Hepatic stellate cell (primary cell): ENCODE results near the gene SYCP2L.
"Not testable (repeated sequence)": the region's sequence is repeated elsewhere in the genome, so short reads cannot be mapped to it uniquely, and the experiment has no call there.

Experiments
- DNase-seq: peaks from one replicate; pipeline ENCODE4 v3.0.0; 2011; ENCODE audit warnings: low spot score

SYCP2L gene

DNA sequence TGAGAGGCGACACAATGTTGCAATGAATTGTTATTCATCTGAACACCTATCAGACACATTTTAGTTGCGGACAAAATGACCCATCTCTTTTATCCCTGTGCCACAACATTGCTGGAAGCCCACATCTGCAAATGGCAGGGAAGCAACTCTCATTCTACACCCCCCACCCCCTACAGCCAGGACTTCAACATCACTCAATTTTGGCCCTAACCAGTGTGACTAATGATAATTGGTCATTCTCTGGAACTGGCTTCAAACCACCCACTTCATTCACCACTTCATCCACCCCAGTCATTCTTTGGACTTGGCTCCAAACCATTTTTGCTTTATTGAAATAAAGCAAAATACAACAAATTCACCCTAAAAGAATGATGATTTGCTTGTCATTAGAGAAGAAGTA, 6.5 kb upstream of the SYCP2L start:
- DNase-seq, result no peak

DNA sequence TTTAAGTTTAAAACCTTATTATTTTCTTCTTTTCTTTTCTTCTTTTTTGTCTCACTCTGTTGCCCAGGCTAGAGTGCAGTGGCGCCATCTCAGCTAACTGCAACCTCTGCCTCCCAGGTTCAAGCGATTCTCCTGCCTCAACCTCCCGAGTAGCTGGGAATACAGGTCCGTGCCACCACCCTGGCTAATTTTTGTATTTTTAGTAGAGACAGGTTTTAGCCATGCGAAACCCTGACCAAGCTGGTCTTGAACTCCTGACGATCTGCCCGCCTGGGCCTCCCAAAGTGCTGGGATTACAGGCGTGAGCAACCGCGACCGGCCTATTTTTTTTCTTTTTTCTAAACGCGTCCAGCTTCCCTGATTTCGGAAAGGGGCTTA, 4.6 kb upstream of the SYCP2L start:
- not testable (repeated sequence) for DNase-seq

DNA sequence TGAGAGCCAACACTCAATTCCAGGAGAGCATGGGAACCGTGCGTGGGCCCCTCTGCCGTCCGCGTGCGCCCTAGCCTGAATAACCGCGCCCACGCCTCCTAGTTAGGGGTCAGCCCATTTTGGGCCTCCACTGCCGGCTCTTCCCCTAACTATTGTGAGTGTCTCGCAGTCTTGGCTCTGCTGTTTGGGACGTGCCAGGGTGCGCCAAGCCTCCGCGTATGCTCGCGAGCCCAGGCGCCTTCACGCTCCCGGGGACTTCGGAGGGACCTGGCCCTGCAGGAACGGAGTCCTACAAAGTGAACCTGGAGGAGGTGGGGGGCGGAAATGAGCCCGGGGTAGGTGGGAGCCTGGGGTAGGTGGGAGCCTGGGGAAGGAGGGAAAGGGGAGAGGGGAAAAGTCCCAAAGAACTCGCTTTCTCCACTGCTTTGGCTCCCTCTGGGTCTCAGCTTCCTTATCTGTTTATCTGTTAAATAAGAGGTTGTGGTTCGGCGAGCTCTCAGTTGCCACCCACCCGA, 4.1 kb upstream of the SYCP2L start:
- no peak for DNase-seq

DNA sequence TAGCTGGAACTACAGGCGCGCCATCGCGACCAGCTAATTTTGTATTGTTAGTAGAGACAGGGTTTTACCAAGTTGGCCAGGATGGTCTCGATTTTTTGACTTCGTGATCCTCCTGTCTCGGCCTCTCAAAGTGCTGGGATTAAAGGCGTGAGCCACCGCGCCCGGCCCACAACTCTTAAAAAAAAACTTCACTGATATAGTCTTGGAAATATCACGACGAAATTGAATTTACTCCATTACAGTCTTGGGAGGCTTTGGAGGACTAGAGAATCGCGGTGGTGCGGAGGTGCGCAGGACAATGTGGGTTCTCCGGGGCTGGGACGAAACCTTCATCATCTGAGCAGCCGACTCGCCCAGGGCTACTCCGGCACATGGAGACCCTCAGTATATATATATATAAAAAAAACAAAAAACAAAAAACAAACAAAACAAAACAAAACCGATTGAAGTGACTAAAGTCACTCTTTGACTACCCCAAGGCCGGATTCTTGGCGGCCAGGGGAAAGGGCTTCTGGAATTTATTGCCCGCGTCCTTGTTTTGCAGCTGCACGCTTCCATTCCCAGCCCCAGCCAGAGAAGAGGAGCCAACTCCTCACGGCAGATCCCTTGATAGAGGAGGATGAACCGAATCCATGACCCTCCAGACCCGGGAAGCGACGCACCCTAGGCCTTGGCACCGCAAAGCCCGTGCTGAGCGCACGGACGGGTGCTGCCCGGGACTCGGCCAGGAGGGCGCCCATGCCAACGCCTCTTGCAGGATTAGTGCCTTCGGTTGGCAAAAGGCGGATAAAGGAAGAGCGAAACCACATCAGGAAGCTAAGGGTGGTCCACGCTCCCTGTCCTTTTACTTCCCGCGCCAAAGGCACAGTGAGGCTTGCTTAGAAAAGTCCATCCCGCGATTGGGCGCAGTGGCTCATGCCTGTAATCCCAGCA, 3.3 kb upstream of the SYCP2L start:
- no peak for DNase-seq

DNA sequence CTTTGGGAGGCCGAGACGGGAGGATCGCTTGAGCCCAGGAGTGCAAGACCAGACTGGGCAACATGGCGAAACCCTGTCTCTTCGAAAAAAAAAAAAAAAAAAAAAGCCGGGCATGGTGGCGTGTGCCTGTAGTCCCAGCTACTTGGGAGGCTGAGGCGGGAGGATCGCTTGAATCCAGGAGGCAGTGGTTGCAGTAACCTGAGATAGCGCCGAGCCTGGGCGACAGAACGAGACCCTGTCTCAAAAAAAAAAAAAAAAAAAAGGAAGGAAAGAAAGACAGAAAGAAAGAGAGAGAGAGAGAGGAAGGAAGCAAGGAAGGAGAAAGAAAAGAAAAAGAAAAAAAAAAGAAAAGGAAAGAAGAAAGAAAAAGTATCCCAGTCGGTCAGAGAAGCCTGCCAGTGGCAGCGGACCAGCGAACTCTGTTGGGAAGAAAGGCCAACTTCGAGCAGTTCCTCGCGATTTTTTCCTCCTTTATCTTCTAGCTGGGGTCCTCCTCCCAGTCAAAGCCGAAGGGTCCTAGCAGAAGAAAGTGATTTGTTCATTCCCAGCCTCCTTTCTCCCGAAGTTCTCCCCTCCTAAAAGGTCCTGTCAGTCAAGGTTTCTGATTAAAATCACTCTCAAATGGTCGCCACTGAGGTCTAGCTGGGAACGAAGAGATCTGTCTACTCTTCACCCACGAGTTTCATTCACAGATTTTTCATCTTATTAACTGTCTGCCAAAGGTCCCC, 2.4 kb upstream of the SYCP2L start:
- no peak for DNase-seq

DNA sequence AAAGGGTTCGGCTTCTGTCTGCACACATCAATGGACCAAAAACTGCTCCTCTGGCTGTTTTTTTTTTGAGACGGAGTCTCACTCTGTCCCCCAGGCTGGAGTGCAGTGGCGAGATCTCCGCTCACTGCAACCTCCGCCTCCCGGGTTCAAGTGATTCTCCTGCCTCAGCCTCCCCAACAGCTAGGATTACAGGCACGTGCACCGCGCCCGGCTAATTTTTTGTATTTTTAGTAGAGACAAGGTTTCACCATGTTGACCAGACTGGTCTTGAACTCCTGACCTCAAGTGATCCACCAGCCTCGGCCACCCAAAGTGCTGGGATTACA, 524 bp upstream of the SYCP2L start:
- not testable (repeated sequence) for DNase-seq

DNA sequence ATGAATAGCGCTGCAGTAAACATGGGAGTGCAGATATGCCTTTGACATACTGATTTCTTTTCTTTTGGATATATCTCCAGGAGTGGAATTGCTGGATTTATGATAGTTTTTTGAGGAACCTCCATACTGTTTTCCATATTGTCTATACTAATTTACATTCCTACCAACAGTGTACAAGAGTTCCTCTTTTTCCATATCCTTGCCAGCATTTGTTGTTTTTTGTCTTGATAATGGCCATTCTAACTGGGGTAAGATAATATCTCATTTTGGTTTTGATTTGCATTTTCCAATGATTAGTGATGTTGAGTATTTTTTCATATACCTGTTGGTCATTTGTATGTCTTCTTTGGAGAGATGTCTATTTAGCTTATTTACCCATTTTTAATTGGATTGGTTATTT, 3.3 kb downstream of the SYCP2L start:
- DNase-seq, result no peak

DNA sequence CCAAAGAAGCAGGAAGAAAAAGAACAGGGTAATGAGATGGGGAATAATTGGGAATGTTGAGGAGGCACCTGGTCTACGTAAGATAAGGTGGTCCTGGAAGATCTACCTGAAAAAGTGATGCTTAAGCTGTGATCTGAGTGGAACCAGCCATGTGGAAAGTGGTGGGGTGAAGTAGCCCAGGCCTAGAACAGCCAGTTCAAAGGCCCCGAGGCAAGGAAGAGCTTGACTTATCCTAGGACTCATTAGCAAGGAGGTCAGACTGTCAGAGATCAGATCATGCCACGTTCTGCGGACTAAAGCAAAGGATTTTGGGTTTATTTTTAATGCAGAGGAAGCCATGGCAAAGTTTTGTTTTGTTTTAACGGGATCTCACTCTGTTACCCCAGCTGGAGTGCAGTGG, 5.1 kb downstream of the SYCP2L start:
- DNase-seq, result no peak

DNA sequence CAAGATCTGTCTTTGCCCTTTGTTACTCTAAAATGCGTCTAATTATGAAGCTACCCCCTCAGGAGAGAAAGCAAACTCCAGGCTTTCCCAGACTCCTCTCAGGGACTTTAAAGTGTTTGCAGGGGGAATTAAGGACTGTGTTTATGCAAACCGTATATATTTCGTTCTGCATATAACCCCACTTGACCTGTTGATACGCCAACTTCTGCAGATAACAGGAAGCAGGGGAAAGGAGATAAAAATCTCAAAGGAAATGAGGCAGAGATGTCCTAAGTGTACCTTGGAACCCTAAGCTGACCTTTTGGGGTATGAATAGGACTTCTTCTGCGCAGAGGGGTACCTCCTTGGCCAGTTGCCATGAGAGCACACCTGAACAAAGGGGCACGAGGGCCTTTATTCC, 8.1 kb downstream of the SYCP2L start:
- DNase-seq, result no peak

DNA sequence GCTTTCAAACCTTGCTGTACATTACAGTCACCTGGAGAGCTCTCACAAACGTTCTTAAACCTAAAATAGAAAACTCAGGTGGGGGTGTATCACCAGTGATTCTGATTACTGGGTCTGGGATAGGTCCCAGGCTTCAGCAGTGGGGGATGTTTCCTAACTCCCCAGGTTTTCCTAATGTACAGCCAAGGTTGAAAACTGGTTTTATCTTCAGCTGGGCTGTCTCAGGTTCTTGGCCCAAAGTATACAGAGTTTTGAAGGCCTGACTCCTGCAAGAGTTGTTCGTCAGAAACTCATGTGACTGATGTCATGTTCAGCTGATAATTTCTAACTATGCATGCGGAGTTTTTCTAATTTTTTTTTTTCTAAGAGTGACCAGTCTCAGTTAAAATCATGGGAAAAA, 9.8 kb downstream of the SYCP2L start:
- DNase-seq, result no peak

DNA sequence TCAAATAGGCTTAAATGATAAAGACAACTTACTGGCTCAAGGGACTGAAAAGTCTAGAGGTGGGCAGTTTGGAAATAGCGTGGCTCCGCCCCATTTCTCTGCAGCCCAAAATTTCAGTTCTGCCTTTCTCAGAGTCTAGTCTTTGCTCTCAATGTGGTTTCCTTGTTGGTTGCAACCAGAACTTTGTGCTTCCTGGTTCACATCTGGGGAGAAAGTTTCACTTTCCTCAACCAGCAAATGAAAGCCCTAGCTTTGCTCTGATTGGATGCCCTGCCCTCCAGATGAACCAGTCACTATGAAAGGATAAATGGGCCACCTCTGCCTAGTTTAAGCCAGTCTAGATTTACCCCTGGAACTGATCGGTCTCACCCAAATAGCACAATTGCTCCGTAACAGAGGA, 14.9 kb downstream of the SYCP2L start:
- DNase-seq, result no peak

DNA sequence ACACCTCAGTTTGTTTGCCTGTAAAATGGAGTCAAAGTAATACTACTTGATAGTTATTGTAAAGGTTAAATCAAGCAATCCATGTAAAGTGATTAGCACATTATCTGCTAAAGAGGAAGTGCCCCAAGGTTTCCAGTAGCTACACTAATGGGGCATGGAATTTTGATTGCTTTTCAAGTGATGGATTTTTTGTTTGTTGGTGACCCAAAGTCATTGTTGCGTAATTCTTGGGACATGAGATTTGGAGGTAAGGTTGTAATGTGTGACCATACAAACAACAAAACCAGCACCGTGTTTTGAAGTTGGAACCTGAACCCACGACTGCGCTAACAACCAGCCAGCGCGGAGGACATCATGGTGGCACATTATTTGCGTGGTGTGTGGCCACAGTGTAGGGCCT, 17.2 kb downstream of the SYCP2L start:
- no peak for DNase-seq

DNA sequence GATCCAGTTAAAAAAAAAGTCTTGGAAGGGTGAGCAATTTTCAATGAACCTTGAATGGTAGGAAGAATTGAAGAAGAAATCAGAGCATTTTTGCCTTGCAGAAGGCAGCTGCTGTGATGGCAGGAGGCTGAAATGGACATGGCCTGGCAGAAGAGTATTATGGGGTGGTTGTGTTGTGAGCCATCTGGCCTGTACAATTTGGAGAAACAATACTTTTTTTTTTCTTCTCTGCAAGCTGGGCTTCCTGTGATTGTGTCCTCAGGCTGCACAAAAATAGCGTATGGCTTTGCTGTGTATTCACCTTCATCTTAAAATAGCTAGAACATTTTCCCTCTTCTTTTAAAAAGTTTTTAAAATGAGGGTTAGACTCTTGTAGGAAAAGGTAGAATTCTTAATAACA, 21.4 kb downstream of the SYCP2L start:
- no peak for DNase-seq

DNA sequence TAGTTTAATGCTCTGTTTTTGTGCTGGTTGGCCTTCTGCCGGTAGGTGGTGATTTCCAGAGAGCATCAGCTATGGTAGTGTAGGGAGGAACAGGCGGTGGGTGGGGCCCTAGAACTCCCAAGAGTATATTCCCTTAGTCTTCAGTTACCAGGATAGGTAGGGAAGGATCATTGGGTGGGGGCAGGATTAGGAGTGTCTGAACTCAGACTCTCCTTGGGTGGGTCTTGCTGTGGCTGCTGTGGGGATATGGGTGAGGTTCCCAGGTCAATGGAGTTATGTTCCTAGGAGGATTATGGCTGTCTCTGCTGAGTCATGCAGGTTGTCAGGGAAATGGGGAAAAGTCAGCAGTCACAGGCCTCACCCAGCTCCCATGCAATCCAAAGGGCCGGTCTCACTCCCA, 32.7 kb downstream of the SYCP2L start:
- not testable (repeated sequence) for DNase-seq

DNA sequence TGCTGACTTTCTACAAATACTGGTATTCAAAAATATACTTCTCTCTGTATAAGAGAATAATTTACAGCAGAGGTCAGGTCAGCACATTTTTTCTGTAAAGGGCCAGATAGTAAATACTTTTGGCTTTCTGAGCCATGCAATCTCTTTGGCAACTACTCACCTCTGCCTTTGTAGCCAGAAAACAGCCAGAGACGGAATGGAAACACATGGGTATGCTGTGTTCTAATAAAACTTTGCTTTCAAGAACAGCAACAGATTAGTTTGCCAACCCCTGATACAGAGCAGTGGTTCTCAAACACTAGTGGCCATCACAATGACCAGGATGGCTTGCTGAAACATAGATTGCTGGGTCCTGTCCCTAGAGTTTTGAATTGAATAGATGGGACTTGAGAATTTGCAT, 46.3 kb downstream of the SYCP2L start:
- DNase-seq, result no peak

DNA sequence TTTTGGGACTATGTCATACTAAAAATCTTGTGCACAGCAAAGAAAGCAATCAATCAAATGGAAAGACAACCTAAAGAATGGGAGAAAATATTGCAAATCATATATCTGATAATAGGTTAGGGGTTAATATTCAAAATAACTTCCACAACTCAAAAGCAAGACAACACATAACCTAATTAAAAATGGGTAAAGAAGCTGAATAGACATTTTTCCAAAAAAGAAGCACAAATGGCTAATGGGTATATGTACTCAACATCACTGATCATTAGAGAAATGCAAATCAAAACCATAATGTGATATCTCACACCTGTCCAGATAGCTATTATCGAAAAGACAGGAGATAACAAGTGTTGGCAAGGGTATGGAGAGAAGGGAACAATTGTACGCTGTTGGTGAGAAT, 53.0 kb downstream of the SYCP2L start:
- no peak for DNase-seq

DNA sequence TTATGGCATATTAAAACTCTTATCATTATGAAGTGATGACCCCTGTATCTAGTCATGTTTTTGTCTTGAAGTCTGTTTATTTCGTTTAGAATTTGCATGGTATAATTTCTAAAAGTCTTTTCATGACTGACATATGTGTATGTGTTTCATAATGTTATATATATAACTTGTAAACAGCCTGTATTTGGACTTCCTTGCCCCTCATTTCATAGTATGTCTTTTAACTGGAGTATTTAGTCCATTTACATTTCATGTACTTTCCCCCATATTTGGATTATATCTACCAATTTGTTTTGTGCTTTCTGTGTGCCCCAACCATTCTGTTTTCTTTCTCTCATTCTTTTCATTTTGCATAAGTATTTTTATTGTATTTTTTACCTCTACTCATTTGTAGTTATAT, 59.0 kb downstream of the SYCP2L start:
- no peak for DNase-seq

DNA sequence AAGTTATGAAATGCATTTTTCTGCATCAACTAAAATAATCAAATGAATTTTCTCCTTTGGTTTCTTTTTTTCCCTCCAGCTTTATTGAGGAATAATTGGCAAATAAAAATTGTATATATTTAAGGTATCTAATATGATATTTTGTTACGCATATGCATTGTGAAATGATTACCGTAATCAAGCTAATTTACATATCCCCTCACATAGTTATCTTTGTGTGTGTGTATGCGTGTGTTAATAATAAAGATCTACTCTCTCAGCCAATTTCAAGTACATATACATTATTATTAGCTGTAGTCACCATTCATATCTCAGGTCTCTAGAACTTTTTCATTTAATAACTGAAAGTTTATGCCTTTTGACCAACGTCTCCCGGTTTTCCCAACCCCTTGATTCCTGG, 61.1 kb downstream of the SYCP2L start:
- no peak for DNase-seq

DNA sequence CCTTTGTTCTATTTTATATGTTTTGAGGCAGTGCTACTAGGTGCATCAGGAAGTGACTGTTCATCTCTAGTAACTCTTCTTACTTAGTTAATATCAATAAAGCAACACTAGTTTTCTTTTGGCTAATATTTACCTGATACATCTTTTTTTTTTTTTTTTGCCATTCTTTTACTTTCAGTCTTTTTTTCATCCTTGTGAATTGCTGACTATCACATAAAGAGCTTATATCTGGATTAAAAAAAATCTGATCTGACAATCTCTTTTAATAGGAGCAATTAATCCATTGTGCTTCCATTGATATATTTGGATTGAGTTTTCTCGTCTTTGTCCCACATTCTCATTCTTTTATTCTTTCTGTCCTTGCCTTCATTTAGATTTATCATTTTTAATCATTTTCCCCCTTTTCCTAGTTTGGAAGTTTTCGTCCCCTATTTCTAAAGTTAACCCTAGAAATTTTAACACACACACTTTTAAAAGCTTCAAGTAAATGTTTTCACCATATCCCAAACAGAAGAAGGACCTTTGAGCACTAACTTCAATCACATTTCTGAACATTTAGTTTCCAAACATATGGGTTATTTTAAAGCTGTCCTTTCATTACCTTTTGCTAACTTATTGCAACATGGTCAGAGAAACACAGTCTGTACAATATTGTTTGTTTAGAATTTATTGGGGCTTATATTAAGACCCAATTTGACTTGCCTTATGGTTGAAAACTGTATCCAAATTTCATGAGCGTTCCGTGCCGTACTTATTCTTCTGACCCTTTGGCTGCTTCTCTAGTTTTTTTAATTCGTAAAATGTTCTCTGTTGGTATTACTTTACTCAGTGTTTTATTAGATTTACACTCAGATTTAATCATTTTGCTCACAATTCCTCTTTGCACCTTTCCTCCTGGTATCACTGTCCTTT, 63.0 kb downstream of the SYCP2L start:
- no peak for DNase-seq

DNA sequence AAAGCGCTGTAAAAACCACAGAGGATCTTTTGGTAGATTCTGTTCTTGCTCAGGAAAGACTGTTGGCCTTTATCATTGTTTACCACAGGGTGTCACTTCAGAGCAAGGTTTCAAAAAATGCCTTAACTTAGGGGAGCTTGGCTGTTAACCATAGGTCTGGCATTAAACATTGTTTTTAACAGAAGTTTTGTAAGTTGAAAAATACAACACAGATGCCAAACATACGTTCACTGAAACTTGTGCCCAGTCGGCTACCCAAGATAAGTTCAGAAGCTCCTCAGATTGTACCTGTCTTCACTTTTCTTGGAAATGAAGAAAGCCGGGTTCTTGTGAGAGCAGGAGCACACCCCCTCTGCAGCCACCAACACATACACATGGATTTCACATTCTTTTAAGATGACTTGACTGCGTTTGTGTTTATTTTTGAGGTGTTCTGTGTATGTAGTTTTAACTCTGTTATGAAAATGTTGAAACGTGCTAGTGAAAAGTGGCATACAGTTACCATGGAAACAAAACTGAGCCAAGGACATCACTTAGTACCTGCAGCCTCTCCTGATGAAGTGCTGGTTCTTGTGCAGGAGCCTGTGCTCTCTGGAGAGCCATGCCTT, 64.9 kb downstream of the SYCP2L start:
- DNase-seq, result peak; percentile 45

DNA sequence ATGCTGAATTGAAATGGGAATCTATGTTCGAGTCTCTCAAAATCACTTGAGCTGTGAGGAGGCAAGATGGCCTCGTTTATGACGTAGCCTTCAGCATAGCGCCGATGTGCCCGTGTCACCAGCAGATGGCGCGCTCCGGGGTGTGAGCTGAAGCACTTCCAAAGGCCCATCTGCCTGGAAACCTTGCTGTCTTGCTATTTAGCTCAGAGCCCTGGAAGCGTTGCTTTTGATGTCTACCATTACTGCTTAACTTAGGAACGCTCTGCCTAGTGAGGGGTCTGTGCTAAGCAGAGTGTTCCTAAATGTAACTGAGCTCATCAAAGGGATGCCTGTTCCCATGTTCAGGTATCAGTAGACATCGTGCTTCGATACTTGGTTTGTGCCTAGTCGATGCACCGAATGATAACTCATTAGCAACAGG, 67.7 kb downstream of the SYCP2L start:
- DNase-seq, result peak; percentile 54

DNA sequence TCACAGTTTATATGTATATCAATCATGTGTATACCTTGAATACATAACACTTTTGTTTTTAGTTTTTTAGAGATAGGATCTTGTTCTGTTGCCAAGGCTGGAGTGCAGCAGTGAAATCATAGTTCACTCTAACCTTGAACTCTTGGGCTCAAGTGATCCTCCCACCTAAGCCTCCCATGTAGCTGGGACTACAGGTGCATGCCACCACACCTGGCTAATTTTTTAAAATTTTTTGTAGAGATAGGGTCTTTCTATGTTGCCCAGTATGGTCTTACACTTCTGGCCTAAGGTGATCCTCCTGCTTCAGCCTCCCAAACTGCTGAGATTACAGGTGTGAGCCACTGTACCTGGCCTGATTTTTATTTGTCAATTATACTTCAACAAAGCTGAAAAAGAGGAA, 69.9 kb downstream of the SYCP2L start:
- no peak for DNase-seq
